Stimulated activated CD4-positive, alpha-beta T cell treated with anti-CD3 and anti-CD28 coated beads, Interleukin-4, amount 100 ng/mL, for 48 hours (primary cell): Measurements from ENCODE around the gene DTNB.
A peak's percentile ranks its signal among the peaks of the same experiment; 100 is the strongest.

Experiments used
- DNase-seq, 2 donors: peaks; one replicate each; pipeline ENCODE4 v3.0.0-alpha.2; 2020; ENCODE audit warnings: low read depth in 2 of 2

Gene DTNB

DNA sequence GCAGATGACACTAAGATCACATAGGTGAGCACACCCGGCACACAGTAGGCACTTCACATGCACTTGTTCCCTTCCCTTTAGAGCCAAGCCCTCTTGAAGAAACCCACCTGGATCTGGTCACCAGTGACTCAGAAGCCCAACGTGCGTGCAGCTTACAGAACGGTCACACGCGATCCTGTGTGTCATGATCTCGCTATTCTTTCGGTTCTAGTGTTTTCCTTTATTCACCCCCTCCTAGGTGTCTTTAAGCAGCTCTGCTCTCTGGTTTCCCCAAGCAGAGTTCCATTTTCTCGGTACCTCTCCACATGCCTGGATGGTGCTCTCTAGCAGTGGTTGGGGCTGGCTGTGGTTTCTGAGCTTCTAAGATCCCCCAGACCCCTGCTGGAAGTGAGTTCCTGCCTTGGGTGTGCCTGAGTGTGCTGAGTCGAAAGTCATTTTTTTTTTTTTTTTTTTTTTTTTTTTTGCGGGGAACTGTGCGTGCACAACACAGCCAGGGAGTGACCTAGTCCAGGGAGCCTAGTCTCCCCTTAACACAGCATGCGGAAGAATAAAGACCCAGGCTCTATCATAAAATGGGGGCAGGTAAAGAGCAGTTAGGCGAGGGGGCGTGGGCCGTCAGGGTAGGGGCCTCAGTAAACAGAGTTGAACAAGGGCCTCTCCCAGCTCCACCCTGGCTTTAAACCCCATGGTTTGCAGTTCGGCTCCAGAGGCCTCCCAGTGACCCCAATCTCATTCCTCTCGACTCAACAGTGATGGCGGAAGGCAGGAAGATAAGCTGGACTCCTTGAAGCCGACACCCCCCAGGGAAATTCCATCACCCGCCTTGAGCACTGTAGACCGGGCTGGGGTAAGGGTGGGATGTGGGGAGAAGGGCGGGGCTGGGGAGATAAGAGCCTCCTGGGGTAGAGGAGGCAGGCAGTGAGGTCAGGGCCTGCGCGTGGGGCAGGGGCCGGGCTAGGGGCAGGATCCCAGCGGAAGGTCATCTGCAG is 301.8 kb downstream of the DTNB start:
- DNase-seq: no peak

DNA sequence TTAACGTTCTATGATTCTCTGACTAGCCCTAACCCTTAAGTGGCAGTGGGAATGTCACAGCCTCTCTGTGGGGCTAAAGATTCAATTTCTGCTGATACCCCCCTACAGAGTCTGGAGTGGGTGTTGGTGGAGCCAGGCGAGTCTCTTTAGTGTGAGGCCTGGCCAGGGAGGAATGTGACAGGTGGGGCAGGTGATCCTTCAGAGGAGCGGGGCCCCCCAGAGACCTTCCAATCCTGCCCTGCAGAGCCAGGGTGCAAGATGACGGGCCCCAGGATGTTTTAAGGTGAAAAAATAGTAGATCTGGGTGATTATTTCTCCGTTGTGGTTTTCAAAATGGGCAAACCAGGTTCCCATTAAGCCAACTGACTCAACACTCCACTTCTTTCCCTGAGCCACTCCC is 303.5 kb downstream of the DTNB start:
- no peak for DNase-seq

DNA sequence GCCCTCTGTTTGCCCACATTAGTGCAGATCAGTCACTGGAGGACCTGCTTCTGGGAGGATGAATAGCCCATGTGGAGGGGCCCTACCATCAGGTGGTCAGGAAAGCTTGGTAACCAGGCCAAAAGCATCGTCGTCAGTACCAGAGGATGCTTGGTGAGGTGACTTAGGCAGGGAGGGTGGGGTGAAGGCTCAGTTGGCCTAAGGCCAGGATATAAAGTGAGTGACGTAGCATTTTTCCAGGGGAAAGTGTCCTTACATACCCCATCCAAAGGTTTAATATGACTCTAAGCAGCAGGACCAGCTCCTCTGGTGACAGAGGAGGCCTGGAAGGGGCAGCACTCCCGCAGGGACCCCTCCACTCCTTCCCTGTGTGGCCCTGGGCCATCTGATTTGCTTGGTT is 303.9 kb downstream of the DTNB start:
- DNase-seq: no peak

DNA sequence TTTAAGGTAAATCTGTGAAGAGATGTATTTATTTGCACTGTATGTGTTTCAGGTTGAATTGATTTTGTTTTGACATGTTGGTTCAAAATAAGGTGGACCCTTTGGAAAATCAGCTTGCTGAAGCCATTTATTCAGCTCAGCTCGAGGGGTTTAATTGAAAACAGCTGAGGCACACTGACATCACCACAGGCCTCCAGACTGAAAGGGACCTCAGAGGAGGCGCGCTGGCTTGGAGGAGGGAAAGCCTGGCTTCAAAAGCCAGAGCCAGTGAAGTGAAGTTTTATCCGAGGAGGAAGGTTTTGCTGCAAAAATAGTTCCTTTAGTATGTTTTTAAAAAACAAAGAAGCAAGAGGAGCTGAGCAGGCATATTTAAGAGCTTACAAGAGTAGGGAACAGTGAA is 304.7 kb downstream of the DTNB start:
- no peak for DNase-seq

DNA sequence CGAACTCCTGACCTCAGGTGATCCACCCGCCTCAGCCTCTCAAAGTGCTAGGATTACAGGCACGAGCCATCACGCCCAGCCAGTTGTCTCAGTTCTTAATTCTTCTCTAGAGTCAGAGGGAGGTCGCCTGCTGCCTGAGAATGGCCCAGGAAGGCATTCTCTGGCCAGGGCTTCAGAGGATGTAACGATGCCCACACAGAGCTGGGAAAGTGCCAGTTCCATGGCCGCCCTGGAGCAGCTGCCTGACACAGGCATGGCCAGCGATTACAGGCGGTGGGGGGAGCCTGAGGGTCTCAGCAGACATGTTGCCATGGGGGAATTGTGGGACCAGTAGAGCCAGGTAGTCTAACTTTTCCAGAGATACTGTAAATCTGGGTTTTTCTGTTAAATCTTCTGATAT is 306.1 kb downstream of the DTNB start:
- DNase-seq: no peak

- DNase-seq: no peak
Measured at GRCh38 chr2:25366629-25367028, 306.7 kb downstream of the DTNB start.

DNA sequence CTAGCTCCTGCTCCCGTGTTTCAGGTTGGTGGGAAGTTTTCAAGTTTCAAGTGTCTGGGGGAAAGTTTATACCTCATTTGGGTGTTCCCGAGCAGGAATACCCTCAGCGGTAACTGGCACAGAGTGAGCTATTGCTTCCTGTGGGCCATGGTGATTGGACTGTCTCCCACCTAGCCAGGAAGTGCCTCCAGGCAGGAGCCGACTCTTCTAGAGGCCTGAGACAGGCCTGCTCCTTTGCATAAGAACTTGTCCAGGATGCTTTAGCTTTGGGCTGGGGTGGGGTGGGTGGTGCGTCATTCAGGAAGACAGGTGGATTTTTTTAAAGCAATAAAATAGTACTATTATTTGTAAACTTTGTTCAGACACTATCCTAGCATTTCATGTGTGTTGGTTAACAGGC is 308.1 kb downstream of the DTNB start:
- DNase-seq: no peak

DNA sequence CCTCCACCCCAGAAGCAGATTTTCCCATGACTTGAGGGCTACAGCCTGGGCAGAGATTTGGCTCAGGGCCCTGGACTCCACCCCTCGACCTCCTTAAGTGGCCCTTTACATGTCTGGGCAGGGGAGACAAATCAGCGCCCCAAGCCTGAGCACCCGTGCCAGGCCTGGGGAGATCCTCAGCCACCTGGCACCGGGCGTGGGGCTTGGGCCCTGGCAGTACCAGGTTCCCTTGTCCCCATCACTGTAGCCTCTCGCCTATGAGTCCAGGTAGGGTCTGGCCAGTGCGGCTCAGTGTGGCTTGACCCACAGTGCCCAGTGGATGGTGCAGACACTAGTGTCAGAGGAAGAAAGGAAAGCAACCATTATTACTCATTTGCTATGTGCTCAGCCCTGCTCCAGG is 309.6 kb downstream of the DTNB start:
- no peak for DNase-seq

- DNase-seq: peak; percentile 34 to 42
Measured at GRCh38 chr2:25362434-25363145, 310.8 kb downstream of the DTNB start.

DNA sequence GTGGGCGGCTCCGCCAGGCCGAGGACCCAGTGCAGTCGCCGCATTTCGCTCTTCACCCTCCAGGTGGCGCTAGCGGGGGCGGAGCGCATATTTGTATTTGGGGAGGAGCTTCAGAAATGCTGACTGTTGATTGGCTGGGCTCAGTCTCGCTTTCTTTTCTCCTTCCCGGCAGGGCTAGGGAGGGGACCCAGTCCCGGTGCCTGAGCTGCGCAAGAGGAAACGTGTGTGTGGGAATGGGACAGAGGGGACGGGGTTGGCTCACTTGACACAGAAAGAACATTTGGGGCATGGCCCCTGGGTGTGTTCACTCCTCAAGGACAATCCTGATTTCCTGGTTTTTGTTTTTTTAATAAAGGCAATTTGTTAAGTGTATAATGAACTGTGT is 311.3 kb downstream of the DTNB start:
- DNase-seq: peak; percentile 88 to 98

GRCh38 chr2:25361261-25362048 is 311.9 kb downstream of the DTNB start:
- DNase-seq: no peak

- no peak for DNase-seq
Measured at GRCh38 chr2:25358836-25359235, 314.5 kb downstream of the DTNB start.

- DNase-seq: no peak
Measured at GRCh38 chr2:25358249-25358815, 315.0 kb downstream of the DTNB start.

- no peak for DNase-seq
Measured at GRCh38 chr2:25356088-25356487, 317.3 kb downstream of the DTNB start.

- no peak for DNase-seq
Measured at GRCh38 chr2:25355270-25355669, 318.1 kb downstream of the DTNB start.

DNA sequence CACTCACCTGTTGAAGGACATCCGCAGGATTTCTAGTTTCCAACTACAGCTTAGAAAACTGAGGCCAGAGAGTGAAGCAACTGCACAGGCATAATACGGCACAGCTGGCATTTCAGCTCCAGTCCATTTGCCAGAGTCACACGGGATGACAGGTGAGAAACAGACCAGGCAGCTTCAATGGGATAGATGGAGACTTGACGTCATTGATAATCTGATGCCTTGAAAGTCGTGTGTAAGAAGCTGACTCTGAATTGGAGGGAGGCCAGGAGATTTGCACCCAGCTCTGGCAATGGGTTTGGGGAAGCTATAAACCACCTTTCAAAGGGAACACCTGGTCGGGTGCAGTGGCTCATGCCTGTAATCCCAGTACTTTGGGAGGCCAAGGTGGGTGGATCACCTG is 319.3 kb downstream of the DTNB start:
- no peak for DNase-seq

DNA sequence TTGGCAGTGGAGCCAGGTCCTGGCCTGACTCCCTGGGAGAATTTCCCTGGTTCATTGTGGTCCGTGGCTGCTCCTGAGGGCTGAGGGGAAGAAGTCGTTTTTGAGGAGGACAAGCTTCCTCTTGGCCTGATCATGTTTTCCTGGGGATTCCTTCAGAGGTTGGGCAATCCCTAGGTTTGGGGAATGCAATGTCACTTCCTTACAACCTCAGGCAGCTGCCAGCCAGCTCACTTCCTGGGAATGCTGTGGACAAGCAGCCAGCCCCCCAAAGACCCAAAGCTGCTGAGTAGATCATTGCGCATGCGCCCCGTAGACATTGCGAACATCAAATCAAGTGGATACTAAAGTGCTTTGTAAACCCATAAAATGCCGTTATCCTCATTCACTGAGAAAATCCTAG is 324.0 kb downstream of the DTNB start:
- no peak for DNase-seq

- no peak for DNase-seq
Measured at GRCh38 chr2:25347846-25348245, 325.5 kb downstream of the DTNB start.

DNA sequence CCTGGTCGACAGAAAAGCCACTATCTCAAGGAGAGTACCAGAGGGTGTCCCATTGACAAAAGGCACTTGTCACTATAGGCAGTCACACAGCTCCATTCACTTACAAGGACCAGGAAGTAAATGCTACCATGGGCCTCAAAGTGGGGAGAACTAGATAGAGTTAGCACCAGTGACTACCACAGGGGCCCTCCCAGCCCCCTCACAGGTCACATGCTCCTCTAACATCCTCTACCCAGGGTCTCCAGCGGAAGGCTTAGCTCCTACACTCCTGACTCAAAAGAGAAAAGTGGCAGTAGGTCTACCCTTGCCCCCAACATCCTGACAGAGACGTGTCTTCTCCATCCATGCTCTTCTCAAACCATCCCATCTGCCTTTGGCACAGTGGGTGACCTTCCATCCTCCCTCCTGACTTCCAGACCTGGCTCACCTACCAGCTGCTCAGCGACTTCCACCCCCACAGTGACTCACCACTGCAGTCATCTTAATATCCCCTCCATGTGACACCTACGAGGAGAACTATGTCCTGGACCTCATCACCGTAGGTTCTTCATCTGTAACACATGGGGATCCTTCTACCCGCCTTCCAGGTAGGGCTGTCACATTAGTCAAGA is 326.1 kb downstream of the DTNB start:
- no peak for DNase-seq

DNA sequence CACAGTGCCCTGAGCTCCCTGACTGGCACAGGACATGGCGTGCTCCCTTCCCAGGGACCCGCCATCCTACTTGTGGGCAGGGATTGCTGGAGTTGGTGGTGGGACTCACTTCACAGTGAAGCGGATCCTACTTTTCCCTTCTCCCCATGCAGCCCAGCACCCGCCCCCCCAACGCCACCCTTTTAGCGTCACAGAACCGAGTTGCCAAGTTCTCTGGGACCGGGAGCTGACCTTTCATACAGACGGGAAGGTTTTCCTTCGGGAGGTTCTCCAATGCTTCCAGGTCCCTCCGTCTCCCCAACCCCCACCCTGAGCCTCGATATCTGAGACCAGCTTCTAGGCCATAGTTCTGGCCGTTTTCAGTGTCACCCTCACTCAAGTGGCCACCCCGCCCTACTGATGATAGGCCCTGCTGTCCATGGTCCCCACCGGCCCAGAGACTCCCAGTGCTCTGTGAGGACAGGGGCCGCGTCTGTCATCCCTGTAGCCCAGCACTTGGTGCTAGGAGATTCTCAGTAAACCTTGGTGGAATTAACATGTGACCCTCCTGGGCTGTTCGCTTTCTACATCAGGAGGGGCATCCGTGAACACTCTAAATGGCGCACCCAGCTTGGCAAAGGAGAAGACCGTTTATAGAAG is 330.1 kb downstream of the DTNB start:
- DNase-seq: no peak
